Caco-2 (cell line): ENCODE results near the gene PLCXD1. TPM values are rescaled to one million over a fixed set of nuclear protein-coding genes. Genes with fewer than 3 reads are reported as not detected.
"Not testable (repeated sequence)": the region's sequence is repeated elsewhere in the genome, so short reads cannot be mapped to it uniquely, and the experiment has no call there.

Experiments
- BruUV-seq: library from RNA; stranded (reverse); fragments of 400-500 nt; replicated peaks from 2 replicates; lab custom pipeline; 2021; lab: Mats Ljungman, UMichigan
- CTCF ChIA-PET: fragments of 300-600 bp; sonication (Branson Sonifier 250); formaldehyde crosslinking; loops from one replicate; lab custom pipeline; 2022; ENCODE audit warnings: antibody characterized with exemption; lab: Charles Lee
- POLR2A ChIA-PET: fragments of 300-600 bp; sonication (Branson Sonifier 250); formaldehyde crosslinking; loops from one replicate; lab custom pipeline; 2022; ENCODE audit warnings: antibody characterized with exemption; lab: Charles Lee
- DNase-seq, 2 experiments: peaks; one replicate each; pipeline versions ENCODE4 v3.0.0 to v3.0.0-alpha.2; 2020 to 2022
- H3K27me3 ChIP-seq: replicated peaks from 2 replicates; pipeline ENCODE4 v1.6.0; 2011; ENCODE audit warnings: low read length; ENCODE audit not compliant: control insufficient read depth, insufficient read depth
- H3K36me3 ChIP-seq: 2 replicates; pipeline ENCODE4 v1.5.1; 2011; ENCODE audit warnings: low read length; ENCODE audit not compliant: control insufficient read depth, insufficient read depth
- H3K4me1 ChIP-seq: fragments of 250-450 bp; sonication (Bioruptor Pico); 2 replicates; pipeline ENCODE4 v1.5.1; 2020; ENCODE audit warnings: mild to moderate bottlenecking
- H3K4me3 ChIP-seq: 2 replicates; pipeline ENCODE4 v1.5.1; 2011; ENCODE audit warnings: low read depth, mild to moderate bottlenecking, control low read depth, low read length
- H3K9me3 ChIP-seq: fragments of 250-450 bp; sonication (Bioruptor Pico); 2 replicates; pipeline ENCODE4 v1.5.1; 2020; ENCODE audit warnings: mild to moderate bottlenecking, moderate library complexity
- H3K27ac Mint-ChIP-seq: one replicate; pipeline ENCODE4 v1.8.0; 2022; ENCODE audit warnings: mixed read lengths; ENCODE audit not compliant: unreplicated experiment
- H3K27me3 Mint-ChIP-seq: one replicate; pipeline ENCODE4 v1.8.0; 2022; ENCODE audit warnings: mixed read lengths; ENCODE audit not compliant: insufficient read depth, unreplicated experiment
- H3K36me3 Mint-ChIP-seq: one replicate; pipeline ENCODE4 v1.8.0; 2022; ENCODE audit warnings: mild to moderate bottlenecking, mixed read lengths; ENCODE audit not compliant: insufficient read depth, unreplicated experiment
- H3K4me1 Mint-ChIP-seq: one replicate; pipeline ENCODE4 v1.8.0; 2022; ENCODE audit warnings: low read depth, mixed read lengths; ENCODE audit not compliant: unreplicated experiment
- H3K4me3 Mint-ChIP-seq: one replicate; pipeline ENCODE4 v1.8.0; 2022; ENCODE audit warnings: mild to moderate bottlenecking, moderate library complexity, mixed read lengths; ENCODE audit not compliant: unreplicated experiment
- H3K9me3 Mint-ChIP-seq: one replicate; pipeline ENCODE4 v1.8.0; 2022; ENCODE audit warnings: mixed read lengths; ENCODE audit not compliant: unreplicated experiment
- intact Hi-C: fragments of 100-400 bp; cut with micrococcal nuclease; formaldehyde crosslinking; loops from one replicate; pipeline ENCODE4 v1.10.0; 2022; ENCODE audit not compliant: unreplicated experiment
- total RNA-seq: library from RNA; stranded (reverse); gene quantifications from 2 replicates; pipeline ENCODE4 v1.2.3, GENCODE V29; 2022
- TF ChIP-seq, protein P1 (sequence below), 2 experiments: fragments of 200-600 bp in 1 of 2; IDR thresholded peaks; 1 replicate in 1 of 2; 2 replicates in 1 of 2; pipeline versions ENCODE4 v1.5.1 to v1.8.0; 2011 to 2022; ENCODE audit warnings: antibody characterized with exemption in 1 of 2, control low read depth in 1 of 2, inconsistent platforms in 1 of 2, low read depth in 1 of 2, low read length in 1 of 2, mild to moderate bottlenecking in 1 of 2, moderate library complexity in 1 of 2; ENCODE audit not compliant: insufficient read depth in 1 of 2, severe bottlenecking in 1 of 2, unreplicated experiment in 1 of 2

Gene PLCXD1
- total RNA-seq, 1 experiment from 2014 or later, result 53.9 TPM

DNA sequence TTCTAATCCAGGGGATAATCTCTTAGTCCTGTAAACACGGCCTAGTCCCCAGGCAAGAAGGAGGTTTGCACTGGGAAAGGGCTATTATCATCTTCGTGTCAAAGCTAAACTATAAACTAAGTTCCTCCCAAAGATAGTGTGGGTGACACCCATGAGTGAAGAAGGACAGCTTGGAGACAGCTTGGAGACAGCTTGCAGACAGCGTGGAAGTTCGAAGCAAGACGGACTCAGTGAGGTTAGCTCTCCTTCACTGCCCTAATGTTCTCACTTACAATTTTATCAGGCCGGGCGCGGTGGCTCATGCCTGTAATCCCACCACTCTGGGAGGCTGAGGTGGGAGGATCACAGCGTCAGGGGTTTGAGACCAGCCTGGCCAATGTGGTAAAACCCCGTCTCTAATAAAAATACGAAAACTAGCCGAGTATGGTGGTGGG is 19.2 kb upstream of the PLCXD1 start:
- intact Hi-C loops, result no loop called here
- POLR2A ChIA-PET, result no interaction called here

DNA sequence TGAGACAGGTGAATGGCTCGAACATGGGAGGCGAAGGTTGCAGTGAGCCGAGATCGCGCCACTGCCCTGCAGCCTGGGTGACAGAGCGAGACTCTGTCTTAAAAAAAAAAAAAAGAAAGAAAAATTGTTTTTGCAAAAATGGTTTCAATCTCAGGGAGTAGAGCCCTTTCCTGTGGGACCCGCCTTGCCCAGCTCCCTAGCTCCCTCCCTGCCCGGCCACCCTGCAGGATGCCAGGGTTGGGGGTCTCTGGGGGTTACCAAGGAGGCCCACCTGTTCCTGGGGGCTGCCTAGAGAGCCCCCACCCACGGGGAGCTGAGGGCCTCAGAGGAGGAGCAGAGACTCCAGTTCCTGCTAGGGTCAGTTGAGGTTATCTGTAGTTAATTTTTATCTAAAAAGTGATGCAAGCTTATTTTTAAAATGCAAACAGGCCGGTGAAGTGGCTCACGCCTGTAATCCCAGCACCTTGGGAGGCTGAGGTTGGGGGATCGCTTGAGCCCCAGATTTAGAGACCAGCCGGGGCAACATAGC is 18.7 kb upstream of the PLCXD1 start:
- Mint-ChIP-seq H3K36me3 (peaks cover 13% of the 10 kb centered on the region), H3K4me1 (peaks cover 37% of the 10 kb centered on the region), H3K9me3 (no peaks in the 10 kb centered on the region), H3K27ac (peak overlapping the region; percentile 92), H3K4me3 (peak overlapping the region; percentile 65), H3K27me3 (no peaks in the 10 kb centered on the region)
- H3K27me3 ChIP-seq, result no peaks in the 10 kb centered on the region
- peak; percentile 52 to 70 for DNase-seq
- CTCF ChIA-PET, result no interaction called here
- no peak overlapping the region; the same call in 1 of the 2 replicates for H3K4me3 ChIP-seq
- intact Hi-C loops, result no loop called here
- no TSS peak for BruUV-seq
- no peaks in the 10 kb centered on the region for H3K36me3 ChIP-seq
- H3K9me3 ChIP-seq, result no peaks in the 10 kb centered on the region
- H3K4me1 ChIP-seq, result peaks cover 38% of the 10 kb centered on the region
- TF ChIP-seq, protein P1, sequence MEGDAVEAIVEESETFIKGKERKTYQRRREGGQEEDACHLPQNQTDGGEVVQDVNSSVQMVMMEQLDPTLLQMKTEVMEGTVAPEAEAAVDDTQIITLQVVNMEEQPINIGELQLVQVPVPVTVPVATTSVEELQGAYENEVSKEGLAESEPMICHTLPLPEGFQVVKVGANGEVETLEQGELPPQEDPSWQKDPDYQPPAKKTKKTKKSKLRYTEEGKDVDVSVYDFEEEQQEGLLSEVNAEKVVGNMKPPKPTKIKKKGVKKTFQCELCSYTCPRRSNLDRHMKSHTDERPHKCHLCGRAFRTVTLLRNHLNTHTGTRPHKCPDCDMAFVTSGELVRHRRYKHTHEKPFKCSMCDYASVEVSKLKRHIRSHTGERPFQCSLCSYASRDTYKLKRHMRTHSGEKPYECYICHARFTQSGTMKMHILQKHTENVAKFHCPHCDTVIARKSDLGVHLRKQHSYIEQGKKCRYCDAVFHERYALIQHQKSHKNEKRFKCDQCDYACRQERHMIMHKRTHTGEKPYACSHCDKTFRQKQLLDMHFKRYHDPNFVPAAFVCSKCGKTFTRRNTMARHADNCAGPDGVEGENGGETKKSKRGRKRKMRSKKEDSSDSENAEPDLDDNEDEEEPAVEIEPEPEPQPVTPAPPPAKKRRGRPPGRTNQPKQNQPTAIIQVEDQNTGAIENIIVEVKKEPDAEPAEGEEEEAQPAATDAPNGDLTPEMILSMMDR (IDR thresholded peaks at IDR 0.05; ENCODE audit: insufficient read depth in 1 of 2, low read depth in 1 of 2, low read length in 1 of 2, severe bottlenecking in 1 of 2, unreplicated experiment in 1 of 2), result no peak
- POLR2A ChIA-PET, result no interaction called here

More for the DNA sequence above, 19.2 kb upstream of the PLCXD1 start:
- H3K27ac Mint-ChIP-seq, result peak overlapping the region; percentile 92
- Histone ChIP-seq H3K4me3 (no peak overlapping the region), H3K9me3 (no peaks in the 10 kb centered on the region), H3K36me3 (no peaks in the 10 kb centered on the region), H3K27me3 (no peaks in the 10 kb centered on the region), H3K4me1 (peaks cover 38% of the 10 kb centered on the region)
- CTCF ChIA-PET, result no interaction called here
- TF ChIP-seq, protein P1 (IDR thresholded peaks at IDR 0.05; ENCODE audit: insufficient read depth in 1 of 2, low read depth in 1 of 2, low read length in 1 of 2, severe bottlenecking in 1 of 2, unreplicated experiment in 1 of 2), result no peak
- TSS peak; percentile 83 for BruUV-seq
- H3K27me3 Mint-ChIP-seq, result no peaks in the 10 kb centered on the region
- no peaks in the 10 kb centered on the region for H3K9me3 Mint-ChIP-seq
- no peak for DNase-seq
- peak overlapping the region; percentile 65 for H3K4me3 Mint-ChIP-seq
- H3K36me3 Mint-ChIP-seq, result peaks cover 13% of the 10 kb centered on the region
- peaks cover 37% of the 10 kb centered on the region for H3K4me1 Mint-ChIP-seq

DNA sequence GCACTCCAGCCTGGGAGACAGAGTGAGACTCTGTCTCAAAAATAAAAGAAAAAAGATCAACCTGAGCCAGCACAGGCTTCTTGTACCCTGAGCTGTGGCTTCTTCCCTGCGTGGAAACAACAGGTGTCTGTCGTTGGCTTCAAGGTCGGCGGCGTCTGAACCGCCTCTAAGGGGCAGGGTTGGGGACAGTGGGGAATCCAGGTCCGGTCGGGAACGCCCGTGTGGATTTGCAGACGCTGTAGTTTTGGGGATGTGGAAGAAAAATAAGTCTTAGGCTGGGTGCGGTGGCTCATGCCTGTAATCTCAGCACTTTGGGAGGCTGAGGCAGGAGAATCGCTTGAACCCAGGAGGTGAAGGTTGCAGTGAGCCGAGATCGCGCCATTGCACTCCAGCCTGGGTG is 17.2 kb upstream of the PLCXD1 start:
- H3K4me3 Mint-ChIP-seq, CTCF ChIA-PET, POLR2A ChIA-PET, H3K27me3 Mint-ChIP-seq, H3K9me3 ChIP-seq, intact Hi-C loops, H3K27ac Mint-ChIP-seq, H3K9me3 Mint-ChIP-seq, BruUV-seq, H3K4me3 ChIP-seq, H3K27me3 ChIP-seq, H3K36me3 ChIP-seq, DNase-seq: not testable (repeated sequence)
- peaks cover 37% of the 10 kb centered on the region for H3K4me1 Mint-ChIP-seq
- peaks cover 13% of the 10 kb centered on the region for H3K36me3 Mint-ChIP-seq
- H3K4me1 ChIP-seq, result peaks cover 38% of the 10 kb centered on the region
